HG02884 (cell line): ENCODE data around the gene SLC16A3.

Experiments used
- ATAC-seq: cut with Tn5 transposase; IDR thresholded peaks from one replicate; pipeline ENCODE4 v1.9.1; 2021; ENCODE audit warnings: mild to moderate bottlenecking, moderate library complexity; ENCODE audit not compliant: unreplicated experiment

Gene SLC16A3

DNA sequence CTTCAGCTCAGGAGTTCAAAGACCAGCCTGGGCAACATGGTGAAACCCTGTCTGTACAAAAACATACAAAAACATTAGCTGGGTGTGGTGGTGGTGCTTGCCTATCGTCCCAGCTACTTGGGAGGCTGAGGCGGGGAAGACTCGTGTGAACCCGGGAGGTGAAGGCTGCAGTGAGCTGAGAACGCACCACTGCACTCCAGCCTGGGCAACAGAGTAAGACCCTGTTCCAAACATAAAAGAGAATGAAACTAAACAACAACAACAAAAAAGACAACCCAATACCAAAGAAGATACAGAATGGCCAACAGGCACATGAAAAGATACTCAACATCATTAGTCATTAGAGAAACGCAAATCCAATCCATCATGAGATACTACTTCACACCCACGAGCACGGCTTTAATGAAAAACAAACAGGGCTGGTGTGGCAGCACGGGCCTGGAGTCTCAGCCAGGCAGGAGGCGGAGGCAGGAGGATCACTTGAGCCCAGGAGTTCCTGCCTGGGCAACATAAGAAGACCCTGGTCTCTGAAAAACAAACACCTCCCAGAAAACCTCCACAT is 7.4 kb upstream of the SLC16A3 start:
- ATAC-seq: no peak

DNA sequence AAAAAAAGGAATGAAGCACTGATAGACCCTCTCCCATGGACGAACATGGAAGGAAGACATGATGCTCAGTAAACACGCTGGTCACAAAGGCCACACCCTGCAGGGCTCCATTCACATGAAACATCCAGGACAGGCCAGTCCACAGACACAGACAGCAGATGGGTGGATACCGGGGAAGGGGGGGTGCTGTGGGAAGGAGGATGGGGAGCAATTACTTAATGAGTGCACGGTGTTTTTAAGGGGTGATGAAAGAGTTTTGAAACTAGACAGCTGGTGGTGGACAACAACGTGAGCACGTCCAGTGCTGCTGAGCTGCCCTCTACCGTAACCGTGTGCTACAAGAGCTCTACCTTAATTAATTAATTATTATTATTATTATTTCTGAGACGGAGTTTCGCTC is 6.0 kb upstream of the SLC16A3 start:
- ATAC-seq: no peak

DNA sequence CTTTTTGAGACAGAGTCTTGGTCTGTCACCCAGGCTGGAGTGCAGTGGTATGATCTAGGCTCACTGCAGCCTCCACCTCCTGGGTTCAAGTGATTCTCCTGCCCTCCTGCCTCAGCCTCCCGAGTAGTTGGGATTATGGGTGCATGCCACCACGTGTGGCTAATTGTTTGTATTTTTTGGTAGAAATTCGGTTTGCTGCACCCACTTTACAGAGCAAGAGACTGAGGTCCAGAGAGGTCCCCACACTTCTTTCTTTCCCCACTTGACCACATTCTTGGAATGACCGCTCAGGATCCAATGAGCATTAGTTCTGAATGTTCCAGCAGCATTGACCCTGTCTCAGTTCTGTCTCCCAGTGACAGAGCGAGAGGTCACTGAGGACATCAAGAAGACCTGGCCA is 5.3 kb upstream of the SLC16A3 start:
- ATAC-seq: no peak

DNA sequence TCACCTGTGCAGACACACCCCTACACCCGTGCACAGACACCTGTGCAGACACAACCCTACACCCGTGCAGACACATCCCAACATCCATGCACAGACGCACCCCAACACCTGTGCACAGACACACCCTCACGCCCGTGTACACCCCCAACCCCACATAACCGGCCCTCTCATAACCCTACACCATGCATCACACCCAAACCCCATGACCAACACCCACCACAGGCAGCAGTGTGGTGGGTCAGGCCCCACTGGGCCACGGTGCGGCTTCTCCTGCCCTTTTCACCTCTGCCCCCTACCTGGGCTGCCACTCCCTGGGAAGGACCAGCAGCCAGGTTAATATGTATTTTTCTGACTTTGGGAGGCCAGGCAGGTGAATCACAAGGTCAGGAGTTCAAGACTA is 4.2 kb upstream of the SLC16A3 start:
- ATAC-seq: no peak

DNA sequence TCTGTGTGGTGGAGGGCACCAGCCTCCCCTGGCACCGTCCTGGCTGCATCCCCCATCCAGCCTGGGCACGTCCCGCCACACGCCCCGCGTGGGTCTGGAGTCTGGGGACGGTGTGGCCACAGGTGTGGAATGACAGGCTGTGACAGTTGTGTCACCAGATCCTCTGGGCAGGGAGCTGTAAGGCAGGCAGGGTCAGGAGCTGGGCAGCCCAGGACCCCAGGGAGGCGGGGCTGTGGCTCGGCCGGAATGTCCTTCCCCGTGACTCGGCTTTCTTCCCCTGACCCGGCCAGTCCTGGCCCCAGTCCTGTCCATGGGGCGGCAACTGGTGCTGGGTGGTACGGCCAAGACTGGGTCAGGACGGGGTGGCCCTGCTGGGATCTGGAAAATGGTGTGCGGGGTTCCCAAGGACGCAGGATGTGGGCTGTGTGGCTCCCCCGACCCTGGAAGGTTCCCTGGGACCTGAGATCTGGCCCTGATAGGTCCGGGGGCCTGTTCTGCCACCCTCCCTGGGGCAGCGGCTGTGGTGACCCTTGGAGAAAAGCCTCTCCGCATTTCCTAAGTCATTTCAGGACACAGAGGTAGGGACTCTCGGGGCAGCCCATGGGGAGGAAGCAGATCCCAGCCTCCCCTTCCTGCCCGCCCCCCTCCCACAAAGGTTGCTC is 3.3 kb upstream of the SLC16A3 start:
- no peak for ATAC-seq

DNA sequence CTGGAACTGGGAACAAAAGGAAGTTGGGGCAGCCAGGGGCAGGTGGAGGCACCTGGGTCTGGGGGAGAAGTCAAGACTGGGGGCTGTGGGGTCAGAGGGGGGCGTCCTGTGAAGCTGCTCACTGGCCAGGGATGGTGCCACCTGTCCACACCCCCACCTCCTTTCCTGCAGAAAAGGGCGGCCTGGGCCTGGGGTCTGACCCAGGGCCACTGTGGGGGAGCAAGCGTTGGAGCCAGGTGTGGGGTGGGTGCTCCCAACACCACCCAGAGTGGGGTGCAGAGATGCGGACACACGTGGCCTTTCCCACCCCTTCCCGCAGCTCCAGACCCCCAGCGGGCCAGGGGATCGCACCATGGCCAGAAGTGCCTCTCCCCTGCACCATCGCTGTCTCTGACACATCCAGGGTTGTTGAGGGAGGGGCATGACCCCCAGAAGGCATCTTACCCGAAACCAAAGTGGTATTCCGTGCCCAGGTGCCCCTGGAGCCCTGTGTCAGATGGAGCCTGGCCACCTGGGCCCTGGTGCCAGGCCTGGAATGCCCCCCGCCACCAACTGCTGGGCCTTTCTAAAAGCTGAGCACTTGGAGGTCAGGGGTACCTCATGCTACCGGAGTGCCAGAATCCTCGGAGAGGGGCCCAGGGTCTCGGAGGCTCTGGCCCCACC is 2.6 kb upstream of the SLC16A3 start:
- ATAC-seq: no peak

DNA sequence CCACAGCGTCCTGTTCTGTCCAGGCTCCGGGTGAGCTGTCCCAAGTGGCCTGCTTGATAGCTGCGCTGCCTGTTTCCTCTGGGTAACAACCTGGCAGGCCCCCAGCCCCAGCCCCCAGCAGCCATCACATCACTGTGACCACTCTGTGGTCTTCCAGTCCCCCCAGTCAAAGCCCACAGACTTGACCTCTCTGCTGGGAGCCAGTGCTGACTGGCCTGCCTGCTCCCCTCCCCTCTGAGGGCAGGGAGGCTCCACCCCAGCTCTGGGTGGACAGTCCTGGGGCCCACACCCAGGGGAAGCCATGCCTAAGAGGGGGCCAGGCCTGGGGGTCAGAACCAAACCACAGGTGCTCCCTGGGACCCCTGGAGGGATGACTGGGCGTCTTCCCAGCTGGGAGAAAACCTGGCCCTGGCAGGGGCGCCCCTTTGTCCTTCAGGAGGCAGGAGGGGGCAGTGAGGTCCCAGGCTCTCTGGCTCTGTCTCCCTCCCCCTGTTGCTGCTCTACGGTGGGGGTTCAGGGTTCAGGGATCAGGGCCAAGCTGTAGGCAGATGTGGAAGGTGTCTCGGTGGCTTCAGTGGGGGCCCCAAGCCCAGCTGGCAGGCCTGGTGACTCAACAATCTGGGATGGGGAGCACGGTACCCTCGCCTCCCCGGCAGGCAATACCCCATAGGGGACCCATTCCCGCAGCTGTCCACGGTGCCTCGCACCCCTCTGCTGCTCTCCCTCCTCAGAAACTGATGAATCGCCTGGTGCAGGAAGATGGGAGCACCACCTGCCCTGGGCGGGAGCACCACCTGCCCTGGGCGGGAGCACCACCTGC is 1.8 kb upstream of the SLC16A3 start:
- ATAC-seq: no peak

DNA sequence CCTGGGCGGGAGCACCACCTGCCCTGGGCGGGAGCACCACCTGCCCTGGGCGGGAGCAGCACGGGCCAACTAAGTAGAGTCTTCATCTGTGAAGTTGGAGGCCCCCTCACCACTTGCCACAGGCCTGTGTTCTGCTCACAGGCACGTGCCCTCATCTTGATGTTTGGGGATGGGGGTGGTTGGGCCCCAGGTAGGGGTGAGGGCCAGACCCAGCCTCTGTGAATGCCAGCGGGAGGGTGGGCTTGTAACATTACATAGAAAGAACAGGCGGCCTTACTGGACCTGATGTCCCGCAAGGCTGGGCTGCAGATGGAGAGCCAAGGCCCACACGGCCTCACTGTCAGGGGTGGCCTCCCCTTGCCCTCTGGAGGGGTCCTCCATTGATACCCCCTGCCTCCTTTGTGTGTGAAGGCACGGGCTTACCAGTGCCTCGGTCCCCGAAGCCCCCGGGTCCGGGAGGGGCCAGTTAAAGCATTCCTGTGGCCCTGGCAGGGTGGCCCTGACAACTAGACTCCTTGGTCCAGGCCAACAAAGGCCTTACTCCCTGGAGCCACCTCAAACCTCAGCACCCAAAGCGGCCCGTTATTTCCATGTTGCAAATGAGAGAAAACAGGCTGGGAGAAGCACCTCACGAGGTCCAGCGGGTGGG is 1.1 kb upstream of the SLC16A3 start:
- ATAC-seq: no peak

DNA sequence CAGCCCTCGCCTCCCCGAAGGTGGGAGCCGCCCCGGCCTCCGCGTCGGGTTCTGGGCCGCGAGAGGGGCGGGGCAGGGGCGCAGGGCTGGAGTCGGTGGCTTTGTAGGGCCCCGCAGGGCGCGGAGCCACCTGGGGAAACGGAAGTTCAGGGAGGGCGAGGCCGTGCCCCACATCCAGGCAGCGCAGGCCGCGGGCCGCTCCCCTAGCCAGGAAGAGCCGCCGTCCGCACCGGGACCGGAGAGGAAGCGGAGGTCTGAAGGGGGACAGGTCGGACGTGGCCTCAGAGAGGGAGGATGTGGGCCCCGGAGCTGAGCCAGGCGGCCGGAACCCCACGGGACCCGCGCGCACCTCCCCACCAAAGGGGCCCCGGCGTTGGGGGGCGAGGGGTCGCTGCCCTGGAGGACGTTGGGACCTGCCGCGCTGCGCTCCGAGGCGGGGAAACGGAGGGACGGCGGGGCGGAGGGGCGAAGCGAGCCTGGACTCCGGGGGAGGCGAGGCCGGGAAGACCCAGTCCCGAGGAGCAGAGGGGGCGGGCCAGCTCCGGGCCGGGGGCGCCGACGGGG is 482 bp upstream of the SLC16A3 start:
- no peak for ATAC-seq

DNA sequence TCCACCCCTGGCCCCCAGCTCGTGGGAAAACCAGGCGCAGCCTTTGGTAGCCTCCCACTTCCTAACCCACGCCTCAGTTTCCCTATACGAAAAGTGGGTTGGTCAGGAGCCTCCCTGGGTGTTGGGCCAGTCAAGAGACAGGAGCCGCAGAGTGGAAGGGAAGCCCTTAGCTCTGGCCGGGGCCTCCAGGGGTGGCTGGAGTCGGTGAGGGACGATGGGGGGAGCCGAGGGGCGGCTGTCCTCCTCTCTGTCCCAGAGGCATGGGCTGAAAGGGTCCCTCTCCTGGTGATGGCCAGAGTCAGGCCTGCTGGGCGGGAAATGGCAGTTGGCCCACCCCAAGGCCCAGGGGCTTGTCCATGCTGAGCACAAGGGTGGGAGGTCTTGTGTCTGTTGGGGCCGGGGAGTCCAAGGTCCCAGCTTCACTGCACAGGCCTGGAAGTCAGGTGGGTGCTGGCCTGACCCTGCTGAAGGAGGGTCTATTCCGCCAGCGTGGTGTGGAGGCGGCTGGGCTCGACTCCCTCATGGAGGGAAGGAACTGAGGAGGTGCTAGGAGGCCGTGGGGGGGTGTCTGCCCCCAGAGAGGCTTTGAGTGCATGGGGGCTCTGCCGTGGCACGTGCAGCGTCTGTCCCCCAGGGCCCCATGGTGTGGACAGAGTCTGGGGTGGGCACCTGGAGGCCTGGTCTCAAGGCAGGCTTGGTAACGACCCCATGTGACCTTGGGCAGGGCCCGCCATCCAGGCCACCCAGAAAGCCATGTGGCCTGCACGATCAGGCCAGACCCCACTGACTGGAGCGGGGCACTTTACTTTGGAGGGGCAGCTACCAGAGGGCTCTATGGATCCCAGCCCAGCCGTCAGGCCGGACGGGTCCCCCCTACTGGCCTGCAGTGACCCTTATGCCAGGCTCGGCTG is 1.1 kb downstream of the SLC16A3 start:
- ATAC-seq: no peak

DNA sequence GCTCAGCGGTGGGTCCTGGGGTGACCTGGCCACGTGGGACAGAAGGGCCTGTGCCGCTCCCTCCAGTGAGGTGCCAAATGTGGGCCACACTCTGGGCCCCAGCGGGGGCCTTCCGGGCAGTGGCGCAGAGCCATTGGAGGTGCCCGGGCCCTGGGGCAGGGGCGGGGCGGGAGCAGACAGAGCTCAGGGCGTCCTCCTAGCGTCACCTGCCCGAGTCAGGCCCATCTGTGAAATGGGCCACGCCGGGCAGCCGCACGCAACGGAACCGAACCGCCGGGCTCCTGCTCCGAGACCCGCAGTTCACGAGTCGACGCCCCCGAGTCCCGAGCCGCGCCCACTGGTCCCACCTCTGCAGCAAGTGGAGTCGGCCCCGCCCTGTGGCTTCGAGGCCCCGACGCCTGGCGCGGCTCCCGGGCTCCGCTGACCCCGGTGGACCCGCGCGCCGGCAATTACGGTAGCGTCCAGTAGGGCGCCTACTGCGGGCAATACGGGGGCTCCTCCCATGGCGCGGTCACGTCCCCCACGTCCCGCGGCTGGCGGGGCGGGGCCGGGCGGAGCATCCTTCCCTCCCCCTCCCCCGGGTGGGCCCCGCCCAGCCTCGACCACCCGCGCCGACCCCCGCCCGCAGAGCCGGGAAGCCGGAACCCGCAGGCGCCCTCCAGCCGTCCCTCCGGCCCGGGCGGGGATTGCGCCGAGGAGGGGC is 1.9 kb downstream of the SLC16A3 start:
- peak; percentile 30 for ATAC-seq

DNA sequence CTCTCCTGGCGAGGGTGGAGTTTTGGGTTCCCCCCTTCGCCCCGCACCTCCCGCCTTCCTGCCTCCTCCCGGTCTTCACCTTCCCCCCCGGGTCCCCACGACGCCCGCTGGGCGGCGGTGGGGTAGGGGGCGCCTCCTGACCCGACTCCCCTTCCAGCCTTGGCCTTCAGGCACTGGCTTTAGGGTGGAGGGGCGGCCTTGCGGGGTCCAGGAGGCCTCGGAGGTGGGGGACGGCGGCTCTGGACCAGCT is 2.4 kb downstream of the SLC16A3 start:
- ATAC-seq: no peak

DNA sequence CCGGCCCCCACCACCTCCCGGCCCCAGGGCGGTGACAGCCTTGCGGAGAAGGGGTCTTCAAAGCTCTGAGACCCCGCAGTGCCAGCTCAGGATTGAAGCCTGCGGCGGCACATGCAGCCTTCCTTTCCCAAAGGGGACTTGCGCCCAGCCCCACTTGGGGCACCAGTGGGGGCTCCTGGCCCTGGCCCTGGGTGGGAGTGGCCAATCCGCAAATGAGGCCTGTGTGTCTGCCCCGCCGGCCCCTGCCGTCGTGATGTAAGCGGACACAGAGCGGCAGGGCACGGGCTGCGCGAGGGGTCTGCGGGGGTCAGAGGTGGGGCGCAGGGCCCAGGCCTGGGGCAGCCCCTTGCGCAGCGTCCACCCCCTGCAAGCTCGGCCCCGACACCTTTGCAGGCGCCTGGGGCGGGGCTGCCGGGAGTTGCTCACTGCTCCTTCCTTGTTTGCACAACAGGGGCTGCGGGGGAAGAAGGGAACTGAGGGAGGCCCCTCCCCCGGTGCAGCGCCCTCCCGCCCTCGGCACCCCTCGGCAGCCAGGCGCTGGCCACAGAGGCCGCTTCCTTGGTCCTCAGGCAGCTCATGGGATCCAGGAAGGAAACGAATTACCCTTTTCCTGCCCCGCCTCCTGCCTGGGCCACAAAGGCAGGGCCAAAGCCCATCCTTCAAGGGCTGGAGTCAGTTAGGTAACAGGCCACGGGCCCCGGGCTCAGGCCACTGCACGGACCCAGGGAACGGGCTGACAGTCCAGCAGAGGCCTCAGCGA is 2.9 kb downstream of the SLC16A3 start:
- no peak for ATAC-seq

DNA sequence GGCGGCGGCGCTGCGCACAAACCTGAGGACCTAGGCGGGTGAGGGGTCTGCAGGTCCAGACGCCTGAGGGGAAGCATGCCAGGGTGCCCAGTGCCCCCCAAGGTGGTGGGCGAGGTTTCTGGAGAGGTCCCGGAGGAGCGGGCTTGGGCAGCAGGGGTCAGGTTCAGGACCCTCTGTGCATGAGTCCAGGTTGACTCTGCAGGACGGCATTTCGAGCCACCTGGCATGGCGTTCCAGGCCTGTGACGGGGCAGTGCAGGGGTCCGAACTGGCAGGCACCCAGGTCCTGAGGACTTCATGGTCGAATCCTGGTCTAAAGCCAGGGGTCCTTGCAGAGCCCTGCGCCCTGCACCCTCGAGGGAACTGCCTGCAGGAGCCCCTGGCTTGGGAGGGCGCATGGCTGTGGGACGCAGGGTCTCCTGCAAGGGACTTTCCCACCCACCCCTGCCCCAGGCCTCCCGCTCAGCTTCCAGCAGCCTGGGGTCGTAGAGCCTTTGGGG is 3.5 kb downstream of the SLC16A3 start:
- ATAC-seq: no peak

DNA sequence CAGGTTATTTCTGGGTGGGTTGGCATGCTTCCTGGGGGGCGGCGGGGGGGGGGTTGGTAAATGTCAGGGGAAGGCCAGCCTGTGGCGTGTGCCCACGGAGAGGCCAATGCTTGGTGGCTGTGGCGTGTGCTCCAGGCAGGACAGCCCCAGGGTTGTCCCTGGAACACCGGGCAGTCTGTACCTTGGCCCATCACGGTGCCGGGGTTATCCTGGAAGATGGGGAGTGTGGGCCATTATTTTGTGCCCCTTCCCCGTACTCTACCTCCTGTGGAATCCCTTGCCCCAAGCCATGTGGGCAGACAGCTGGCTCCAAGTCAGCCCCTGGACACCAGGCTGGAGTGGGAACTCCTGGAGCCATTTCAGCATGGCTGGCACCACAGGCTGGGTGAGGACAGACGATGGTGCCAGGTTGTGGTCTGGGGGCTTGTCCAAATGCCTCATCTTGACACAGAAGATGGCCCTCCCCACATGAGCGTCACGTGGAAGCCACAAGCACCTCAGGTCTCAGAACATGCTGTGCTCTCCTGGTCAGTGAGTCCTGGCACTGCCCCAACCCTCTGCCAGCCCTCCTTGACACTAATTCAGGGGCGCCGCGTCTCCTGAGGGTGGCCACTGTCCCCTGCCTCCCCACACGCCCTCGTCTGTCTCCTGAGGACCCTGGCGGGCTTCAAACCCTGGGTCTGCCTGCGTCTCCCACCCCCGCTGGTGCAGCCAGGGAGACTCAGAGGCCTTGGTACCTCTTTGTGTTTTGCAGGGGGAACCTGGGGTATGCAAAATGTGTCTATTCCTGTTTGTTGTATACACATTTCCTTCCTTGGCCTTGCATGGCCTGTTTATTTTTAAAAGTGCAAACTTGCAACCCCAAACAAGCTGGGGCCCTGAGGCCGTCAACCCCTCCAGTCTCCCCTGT is 4.3 kb downstream of the SLC16A3 start:
- ATAC-seq: no peak

DNA sequence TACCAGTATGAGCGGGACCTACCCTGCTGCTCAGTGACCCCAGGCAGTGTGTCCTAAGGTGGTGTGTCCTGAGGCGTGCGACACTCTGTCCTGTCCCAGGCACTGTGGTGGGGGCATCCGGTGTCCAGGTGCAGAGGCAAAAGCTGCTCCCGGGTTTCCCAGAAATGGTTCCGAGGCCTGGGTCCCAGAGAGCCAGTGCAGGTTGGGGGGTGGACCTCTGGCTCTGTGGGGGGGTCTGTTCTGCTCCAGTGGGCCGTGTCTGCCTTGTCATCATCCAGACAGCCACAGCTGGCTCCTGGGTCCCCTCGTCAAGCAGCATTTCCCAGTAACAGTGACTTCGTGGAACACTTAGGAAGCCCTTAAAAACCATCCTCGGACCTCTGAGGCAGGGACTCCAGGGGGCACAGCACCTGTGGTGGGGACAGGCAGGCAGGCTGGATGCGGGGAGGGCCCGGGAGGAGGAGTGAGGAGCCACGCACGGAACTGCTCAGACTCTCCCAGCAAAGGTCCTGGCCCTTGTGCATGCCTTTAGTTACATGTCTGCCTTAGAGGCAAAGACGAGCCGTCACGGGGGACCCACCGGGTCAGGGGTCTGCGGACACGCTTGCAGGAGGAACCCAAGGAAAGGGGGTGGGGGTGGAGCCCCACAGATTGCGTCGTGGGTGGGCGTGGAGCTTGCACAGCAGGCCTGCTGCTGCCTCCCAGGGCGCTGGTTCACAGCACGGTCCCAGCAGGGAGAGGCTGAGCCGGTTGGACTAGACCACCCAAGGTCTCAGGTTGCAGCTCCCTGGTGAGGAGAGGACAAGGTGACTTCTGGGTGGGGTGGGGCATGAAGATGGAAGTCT is 5.6 kb downstream of the SLC16A3 start:
- no peak for ATAC-seq
